LoVo (cell line): Measurements from ENCODE around the gene PRAMEF8.
"Not testable (repeated sequence)": the region's sequence is repeated elsewhere in the genome, so short reads cannot be mapped to it uniquely, and the experiment has no call there.

Experiments
- DNase-seq: peaks from one replicate; pipeline ENCODE4 v3.0.0-alpha.2; 2016; ENCODE audit warnings: low spot score

The PRAMEF8 gene

DNA sequence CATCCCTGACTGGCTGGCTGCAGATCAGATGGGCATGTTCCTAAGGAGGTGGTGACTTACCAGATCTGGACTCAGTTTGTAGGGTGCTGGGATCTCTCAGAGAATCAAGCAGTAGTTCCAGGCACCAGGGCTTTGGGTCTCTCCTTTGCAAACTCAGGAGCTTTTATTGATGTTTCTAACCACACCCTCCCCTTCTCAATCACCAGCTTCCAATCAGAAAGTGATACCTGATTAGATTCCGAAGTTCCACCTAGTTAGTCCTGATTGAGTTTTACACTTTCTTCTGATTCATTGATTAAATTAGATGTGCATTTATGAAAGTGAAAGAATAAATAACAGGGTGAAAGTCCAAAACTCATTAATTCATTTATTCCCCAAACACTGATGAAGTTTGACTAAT lies at the start of gene PRAMEF8:
Gene PRAMEF8, minus strand, starts transcription at position 101 of the 400 bp plus-strand sequence. CDS start 1,046 bp downstream, outside the sequence.
- not testable (repeated sequence) for DNase-seq

DNA sequence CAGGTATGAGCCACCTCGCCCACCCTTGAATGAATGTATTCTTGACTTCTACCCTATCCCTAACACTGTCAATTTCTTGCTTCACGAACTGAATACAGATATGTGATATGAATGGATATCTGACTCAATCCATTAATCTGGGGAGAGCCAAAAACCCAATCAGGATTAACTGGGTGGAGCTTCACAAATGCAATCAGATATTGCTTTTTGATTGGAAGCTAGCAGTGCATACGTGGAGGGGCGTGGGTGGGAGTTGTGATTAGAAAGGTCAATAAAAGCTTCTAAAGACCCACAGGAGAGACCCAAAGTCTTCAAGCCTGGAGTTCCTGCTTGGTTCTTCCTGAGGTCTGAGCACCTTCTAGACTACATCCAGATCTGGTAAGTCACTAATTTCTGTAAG lies 30.3 kb upstream of the PRAMEF8 start, which contains the start of gene PRAMEF15:
Gene PRAMEF15, plus strand, starts transcription at position 301 of the 400 bp plus-strand sequence. CDS start 2,827 bp downstream, outside the sequence.
- not testable (repeated sequence) for DNase-seq

DNA sequence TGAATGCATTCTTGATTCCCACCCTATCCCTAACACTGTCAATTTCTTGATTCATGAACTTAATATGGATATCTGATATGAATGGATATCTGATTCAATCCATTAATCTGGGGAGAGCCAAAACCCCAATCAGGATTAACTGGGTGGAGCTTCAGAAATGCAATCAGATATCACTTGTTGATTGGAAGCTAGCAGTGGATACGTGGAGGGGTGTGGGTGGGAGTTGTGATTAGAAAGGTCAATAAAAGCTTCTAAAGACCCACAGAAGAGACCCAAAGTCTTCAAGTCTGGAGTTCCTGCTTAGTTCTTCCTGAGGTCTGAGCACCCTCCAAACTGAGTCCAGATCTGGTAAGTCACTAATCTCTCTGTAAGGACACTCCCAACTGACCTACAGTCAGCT lies 18.3 kb upstream of the PRAMEF8 start, which contains the start of gene PRAMEF33:
Gene PRAMEF33, plus strand, starts transcription at position 301 of the 400 bp plus-strand sequence. CDS start 2,416 bp downstream, outside the sequence.
- DNase-seq: not testable (repeated sequence)

DNA sequence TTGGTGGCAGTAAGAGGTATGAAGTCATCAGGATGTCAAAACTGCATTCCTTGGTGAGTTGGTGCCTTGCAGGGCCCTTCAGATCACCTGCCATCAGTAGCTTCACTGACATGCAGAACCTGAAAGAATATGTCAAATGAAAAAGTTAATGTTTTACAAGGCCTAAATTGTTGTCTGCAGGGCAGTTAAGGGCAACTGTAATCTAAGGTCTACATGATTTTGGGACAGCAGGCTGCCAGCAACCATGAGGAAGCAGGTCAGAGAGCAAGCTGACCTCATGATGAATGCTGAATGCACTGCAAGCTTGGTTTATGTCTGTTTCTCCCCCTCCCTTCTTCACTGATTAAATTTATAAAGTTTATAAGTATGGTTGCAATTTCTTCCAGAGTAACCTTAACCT lies 17.3 kb upstream of the PRAMEF8 start:
- DNase-seq: not testable (repeated sequence)

DNA sequence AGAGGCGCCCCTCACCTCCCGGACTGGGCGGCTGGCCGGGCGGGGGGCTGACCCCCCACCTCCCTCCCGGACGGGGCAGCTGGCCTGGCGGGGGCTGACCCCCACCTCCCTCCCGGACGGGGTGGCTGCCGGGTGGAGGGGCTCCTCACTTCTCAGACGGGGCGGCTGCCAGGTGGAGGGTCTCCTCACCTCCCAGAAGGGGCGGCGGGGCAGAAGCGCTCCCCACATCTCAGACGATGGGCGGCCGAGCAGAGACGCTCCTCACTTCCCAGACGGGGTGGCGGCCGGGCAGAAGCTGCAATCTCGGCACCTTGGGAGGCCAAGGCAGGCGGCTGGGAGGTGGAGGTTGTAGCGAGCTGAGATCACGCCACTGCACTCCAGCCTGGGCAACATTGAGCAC lies 13.8 kb upstream of the PRAMEF8 start:
- DNase-seq: not testable (repeated sequence)

DNA sequence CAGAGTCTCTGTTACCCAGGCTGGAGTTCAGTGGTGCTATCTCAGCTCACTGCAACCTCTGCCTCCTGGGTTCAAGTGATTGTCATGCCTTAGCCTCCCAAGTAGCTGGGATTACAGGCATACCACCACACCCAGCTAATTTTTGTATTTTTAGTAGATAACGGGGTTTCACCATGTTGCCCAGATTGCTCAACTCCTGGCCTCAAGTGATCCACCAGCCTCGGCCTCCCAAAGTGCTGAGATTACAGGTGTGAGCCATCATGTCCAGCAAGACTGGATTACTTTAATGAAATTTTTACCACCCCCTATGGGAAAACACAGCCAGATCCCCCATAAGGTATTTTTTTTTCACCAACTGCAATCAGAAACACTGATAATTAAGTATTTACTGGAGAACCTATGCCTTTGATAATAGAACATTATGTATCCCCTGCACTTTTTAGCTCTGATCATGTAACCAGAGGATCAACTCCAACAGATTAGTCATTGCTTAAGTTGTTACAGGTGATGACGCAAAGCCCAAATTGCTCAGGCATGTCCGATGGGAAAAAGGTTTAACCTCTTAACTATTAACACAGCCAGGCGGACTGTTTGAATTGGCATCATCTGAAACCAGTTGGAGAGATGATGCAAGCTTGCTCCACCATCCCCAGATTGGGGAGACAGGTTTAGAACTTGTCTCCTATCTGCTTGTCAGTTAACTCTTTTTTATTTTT lies 12.4 kb upstream of the PRAMEF8 start:
- DNase-seq: not testable (repeated sequence)

DNA sequence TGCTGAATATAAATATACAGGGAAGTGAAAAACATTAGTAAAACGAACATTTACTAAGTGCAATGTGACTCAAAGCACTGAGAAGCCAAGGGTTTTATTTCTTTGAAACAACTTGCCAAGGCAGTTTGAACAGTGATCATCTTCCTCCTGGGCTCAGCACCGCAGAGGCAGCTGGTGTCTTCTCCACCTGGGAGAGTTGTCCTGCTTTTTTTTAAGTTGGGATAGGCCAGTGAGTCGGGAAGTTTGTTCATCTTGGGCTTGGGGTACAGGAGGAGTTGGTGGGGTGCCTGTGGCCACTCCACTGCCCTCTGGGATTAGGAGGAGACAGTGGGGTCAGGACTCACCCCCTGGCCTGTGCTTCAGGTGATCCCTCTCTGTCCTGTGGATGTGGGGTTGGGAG lies 4.1 kb upstream of the PRAMEF8 start:
- not testable (repeated sequence) for DNase-seq

DNA sequence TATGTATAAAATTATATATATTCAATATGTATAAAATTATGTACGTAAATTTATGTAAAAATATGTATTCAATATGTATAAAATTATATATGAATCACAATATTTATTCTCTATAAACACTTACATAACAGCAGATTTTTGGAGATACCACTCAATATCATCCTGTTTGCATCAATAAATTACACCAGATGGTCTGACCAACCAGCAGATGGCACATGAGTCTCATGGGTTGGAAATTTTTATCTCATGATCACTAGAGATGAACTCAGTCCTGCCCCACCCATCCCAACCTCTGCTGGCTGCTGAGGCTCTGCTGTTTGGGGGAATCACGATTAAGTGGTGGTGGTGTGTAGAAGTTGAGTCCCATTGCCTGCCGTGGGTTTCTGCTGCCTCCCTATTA lies 5.3 kb downstream of the PRAMEF8 start:
- not testable (repeated sequence) for DNase-seq

DNA sequence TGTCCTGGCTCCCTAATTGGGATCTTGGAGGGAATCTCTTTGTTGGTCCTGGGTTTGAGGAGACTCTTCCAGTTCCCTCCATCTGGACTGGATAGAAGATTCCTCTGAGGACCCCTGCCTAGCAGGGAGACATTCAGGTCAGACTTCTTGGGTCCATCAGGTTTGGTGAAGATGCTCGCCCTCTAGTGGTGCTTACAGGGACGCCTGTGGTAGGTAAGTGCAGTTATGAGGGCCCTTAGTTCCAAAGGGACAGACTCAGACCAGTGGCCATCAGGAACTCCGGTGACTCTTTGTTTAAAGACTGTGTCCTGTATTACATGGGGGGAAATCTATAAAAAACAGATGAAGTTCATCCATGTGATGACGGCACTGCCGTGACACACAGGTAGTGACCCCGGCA lies 7.9 kb downstream of the PRAMEF8 start:
- not testable (repeated sequence) for DNase-seq

DNA sequence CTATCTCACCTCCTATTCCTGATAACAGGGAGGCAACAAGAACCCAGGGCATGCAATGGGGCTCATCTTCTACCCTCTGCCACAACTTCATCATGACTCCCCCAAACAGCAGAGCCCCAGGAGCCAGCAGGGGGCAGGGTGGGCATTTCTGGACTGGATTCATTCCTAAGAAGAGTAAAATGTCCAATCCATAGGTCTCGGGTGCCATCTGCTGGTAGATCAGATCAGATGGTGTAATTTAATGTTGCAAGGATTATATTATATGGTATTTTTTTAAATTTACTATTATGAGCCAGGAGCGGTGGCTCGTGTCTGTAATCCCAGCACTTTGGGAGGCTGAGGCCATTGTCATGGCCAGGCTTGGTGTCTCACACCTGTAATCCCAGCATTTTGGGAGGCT lies 19.8 kb downstream of the PRAMEF8 start:
- not testable (repeated sequence) for DNase-seq

DNA sequence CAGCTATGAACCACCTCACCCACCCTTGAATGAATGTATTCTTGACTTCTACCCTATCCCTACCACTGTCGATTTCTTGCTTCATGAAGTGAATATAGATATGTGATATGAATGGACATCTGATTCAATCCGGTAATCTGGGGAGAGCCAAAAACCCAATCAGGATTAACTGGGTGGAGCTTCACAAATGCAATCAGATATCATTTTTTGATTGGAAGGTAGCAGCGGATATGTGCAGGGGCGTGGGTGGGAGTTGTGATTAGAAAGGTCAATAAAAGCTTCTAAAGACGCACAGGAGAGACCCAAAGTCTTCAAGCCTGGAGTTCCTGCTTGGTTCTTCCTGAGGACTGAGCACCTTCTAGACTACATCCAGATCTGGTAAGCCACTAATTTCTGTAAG lies 31.0 kb downstream of the PRAMEF8 start, which contains the start of gene PRAMEF5:
Gene PRAMEF5, plus strand, starts transcription at position 301 of the 400 bp plus-strand sequence. CDS start 5,071 bp downstream, outside the sequence.
- DNase-seq: not testable (repeated sequence)

DNA sequence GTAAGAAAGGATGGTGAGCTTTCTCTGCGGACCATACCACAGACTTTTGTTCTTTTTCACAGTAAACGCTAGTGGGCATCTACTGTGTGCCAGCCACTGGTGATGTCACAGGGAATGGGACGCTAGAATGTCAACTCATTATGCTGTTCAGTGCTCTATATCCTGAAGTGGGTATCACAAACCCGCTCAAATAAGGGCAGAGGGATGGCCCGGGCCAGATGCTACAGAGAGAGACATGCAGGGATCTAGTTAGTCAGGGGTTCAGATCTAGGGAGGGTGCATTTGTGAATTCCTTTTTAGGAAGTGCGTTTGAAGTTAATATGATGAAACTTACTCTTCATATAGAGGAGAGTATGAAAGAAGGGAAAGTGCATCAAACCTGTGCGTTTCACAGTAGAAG lies 37.8 kb downstream of the PRAMEF8 start:
- not testable (repeated sequence) for DNase-seq

DNA sequence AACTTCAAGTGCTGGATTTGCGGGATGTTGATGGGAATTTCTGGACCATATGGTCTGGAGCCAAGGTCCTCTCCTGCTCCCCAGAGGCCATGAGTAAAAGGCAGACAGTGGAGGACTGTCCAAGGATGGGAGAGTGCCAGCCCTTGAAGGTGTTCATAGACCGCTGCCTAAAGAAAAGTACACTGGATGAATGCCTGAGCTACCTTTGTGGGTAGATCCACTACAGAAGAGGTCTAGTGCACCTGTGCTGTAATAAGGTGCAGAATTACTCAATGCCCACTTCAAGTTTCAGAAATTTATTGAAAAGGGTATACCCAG lies 38.4 kb downstream of the PRAMEF8 start:
- not testable (repeated sequence) for DNase-seq

DNA sequence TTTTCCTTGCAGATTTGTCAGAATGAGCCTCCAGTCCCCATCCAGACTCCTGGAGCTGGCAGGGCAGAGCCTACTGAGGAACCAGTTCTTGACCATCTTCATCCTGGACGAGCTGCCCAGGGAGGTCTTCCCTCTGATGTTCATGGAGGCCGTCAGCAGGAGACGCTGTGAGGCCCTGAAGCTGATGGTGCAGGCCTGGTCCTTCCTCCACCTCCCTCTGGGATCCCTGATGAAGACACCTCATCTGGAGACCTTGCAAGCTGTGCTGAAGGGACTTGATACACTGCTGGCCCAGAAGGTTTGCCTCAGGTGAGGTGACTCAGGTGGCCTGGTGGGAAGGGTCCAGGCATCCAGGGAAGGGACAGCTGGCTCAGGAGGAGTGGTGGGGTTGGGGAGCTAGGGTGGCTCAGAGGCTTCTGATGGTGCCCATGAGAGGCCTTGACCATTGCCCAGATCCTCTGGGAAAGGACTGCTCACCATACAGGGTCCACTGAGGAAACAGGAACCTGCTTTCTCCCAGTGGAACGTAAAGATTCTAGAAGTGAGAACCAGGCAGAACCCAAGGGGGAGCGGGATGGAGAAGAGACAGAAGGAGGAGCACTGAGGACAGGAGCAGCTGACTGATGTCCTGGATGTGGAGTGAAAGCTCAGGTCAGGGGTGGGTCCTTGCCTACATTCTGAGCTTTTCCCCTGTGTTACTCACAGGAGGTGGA lies 38.9 kb downstream of the PRAMEF8 start:
- DNase-seq: not testable (repeated sequence)

DNA sequence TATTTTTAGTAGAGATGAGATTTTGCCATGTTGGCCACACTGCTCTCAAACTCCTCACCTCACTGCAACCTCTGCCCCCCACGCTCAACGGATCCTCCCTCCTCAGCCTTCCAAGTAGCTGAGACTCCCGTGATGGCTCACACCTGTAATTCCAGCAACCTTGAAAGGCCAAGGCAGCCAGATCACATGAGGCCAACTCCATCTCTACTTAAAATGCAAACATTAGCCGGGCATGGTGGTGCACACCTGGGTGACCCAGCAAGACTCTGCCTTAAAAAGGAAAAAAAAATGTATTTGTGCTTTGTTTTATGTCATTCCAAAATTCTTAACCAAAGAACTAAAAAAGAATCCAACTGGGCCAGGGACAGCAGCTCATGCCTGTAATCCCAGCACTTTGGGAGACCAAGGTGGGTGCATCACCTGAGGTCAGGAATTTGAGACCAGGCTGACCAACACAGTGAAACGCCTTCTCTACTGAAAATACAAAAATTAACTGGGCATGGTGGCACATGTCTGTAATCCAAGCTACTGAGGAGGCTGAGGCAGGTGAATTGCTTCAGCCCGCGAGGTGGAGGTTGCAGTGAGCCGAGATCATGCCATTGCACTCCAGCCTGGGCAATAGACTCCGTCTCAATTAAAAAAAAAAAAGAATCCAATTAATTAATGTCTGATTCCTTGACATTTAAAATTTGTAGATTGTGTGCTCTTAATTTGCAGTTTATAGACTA lies 41.2 kb downstream of the PRAMEF8 start:
- DNase-seq: not testable (repeated sequence)

DNA sequence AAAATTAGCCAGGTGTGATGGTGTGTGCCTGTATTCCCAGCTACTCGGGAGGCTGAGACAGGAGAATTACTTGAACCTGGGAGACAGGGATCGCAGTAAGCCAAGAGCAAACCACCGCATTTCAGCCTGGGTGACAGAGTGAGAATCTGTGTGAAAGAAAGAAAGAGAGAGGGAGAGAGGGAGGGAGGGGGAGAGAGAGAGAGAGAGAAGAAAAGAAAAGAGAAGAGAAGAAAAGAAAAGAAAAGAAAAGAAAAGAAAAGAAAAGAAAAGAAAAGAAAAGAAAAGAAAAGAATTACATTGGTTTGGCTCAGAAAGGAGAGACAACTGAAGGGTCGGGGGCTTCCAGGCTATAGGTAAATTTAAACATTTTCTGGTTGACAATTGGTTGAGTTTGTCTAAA lies 45.3 kb downstream of the PRAMEF8 start:
- not testable (repeated sequence) for DNase-seq

DNA sequence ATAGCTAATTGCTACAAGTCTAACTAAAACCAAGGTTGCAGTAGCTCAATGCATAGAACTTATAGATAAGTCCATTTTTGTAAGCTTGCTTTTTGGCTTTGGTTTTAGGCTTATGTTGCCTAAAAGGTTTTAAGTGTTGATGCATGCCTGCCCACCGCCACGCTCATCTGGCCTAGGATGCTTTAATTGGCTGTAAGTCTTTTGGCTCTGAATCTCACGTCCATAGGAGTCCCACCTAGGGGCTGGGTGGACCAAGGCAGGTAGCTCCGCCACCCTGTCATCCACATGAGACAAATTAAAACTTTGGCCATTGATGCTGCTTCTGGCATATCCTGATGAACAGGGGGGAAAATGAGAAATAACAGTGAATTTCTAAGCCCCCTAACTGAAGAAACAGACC lies 47.4 kb downstream of the PRAMEF8 start:
- not testable (repeated sequence) for DNase-seq

DNA sequence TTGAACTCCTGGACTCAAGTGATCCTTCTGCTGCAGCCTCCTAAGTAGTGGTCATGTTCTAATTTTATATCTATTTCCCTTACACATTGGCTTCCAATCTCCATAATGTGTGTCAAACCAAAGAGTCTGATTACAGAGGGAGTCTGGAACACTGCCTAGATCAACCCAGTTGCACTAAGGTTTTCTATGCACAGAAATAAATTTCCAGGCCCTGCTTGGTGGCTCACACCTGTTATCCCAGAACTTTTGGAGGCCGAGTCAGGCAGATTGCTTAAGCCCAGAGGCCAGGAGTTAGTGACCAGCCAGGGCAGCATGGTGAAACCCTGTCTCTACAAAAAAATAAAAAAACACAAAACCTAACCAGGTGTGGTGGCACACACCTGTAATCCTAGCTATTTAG lies 50.9 kb downstream of the PRAMEF8 start:
- DNase-seq: not testable (repeated sequence)

DNA sequence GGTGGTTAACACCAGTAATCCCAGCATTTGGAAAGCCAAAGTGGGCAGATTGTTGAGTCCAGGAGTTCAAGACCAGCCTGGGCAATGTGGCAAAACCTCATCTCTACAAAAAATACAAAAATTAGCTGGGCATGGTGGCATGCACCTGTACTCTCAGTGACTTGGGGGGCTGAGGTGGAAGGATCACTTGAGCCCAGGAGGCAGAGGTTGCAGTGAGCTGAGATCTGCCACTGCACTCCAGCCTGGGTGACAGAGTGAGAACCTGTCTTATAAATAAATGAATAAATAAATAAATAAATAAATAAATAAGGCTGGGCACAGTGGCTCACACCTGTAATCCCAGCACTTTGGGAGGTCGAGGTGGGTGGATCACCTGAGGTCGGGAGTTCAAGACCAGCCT lies 52.9 kb downstream of the PRAMEF8 start:
- DNase-seq: not testable (repeated sequence)
